Esophagus squamous epithelium (tissue), 4 donors: Measurements from ENCODE around the gene ZSWIM5.

Experiments used
- POLR2A ChIP-seq, 4 donors: fragments of 450-650 bp; IDR thresholded peaks; one replicate each; pipeline ENCODE4 v1.6.1; 2017; ENCODE audit warnings: antibody characterized with exemption in 4 of 4, mild to moderate bottlenecking in 4 of 4, moderate library complexity in 3 of 4
- TF ChIP-seq, protein P1 (sequence below), 6 experiments: fragments of 450-650 bp in 4 of 6; fragments of 200-600 bp in 2 of 6; sonication (generic) in 2 of 6; IDR thresholded peaks; one replicate each; pipeline ENCODE4 v1.5.1; 2016 to 2019; ENCODE audit warnings: antibody characterized with exemption in 6 of 6, mild to moderate bottlenecking in 4 of 6, moderate library complexity in 4 of 6

- TF ChIP-seq, protein P1, sequence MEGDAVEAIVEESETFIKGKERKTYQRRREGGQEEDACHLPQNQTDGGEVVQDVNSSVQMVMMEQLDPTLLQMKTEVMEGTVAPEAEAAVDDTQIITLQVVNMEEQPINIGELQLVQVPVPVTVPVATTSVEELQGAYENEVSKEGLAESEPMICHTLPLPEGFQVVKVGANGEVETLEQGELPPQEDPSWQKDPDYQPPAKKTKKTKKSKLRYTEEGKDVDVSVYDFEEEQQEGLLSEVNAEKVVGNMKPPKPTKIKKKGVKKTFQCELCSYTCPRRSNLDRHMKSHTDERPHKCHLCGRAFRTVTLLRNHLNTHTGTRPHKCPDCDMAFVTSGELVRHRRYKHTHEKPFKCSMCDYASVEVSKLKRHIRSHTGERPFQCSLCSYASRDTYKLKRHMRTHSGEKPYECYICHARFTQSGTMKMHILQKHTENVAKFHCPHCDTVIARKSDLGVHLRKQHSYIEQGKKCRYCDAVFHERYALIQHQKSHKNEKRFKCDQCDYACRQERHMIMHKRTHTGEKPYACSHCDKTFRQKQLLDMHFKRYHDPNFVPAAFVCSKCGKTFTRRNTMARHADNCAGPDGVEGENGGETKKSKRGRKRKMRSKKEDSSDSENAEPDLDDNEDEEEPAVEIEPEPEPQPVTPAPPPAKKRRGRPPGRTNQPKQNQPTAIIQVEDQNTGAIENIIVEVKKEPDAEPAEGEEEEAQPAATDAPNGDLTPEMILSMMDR (IDR thresholded peaks at IDR 0.05) = no peak
- TF ChIP-seq POLR2A (IDR thresholded peaks at IDR 0.05) = no peak
These were observed 138.6 kb downstream of the ZSWIM5 start for GRCh38 chr1:45067806-45068205.
